ENCODE results near the gene CBFA2T2.

Gene CBFA2T2

GRCh38 chr20:33640287-33640686, 150.4 kb downstream of the CBFA2T2 start:
- no peak for TF ChIP-seq CTCF (conservative IDR thresholded peaks at IDR 0.05)
- H3K27ac ChIP-seq: peak overlapping the region; percentile 68; the same call in 1 of the 2 replicates

- peak overlapping the region; percentile 99 for H3K27ac ChIP-seq
- TF ChIP-seq CTCF (conservative IDR thresholded peaks at IDR 0.05): no peak
Measured at GRCh38 chr20:33644313-33645071, 154.6 kb downstream of the CBFA2T2 start.

GRCh38 chr20:33645072-33645358, 155.1 kb downstream of the CBFA2T2 start:
- H3K27ac ChIP-seq: peak overlapping the region; percentile 99
- no peak for TF ChIP-seq CTCF (conservative IDR thresholded peaks at IDR 0.05)

GRCh38 chr20:33645396-33645795, 155.5 kb downstream of the CBFA2T2 start:
- TF ChIP-seq CTCF (conservative IDR thresholded peaks at IDR 0.05): no peak
- H3K27ac ChIP-seq: peak overlapping the region; percentile 99

- no peak for TF ChIP-seq CTCF (conservative IDR thresholded peaks at IDR 0.05)
- peak overlapping the region; percentile 99 for H3K27ac ChIP-seq
Measured at GRCh38 chr20:33646191-33646590, 156.3 kb downstream of the CBFA2T2 start.

GRCh38 chr20:33646959-33647602, 157.2 kb downstream of the CBFA2T2 start:
- peak overlapping the region; percentile 99 for H3K27ac ChIP-seq

- TF ChIP-seq CTCF (conservative IDR thresholded peaks at IDR 0.05): peak; percentile 39; the same call in 1 of the 2 replicates
- H3K27ac ChIP-seq: peak overlapping the region; percentile 99
Measured at GRCh38 chr20:33647603-33648395, 157.9 kb downstream of the CBFA2T2 start.

All from VCaP (cell line).